HG02623 (cell line): ENCODE results near the gene OVCH1.
"Not testable (repeated sequence)": the region's sequence is repeated elsewhere in the genome, so short reads cannot be mapped to it uniquely, and the experiment has no call there.

Experiments used
- ATAC-seq: cut with Tn5 transposase; IDR thresholded peaks from one replicate; pipeline ENCODE4 v1.9.1; 2021; ENCODE audit warnings: moderate library complexity; ENCODE audit not compliant: unreplicated experiment

OVCH1 gene

GRCh38 chr12:29499235-29499634 is 1.7 kb upstream of the OVCH1 start:
- ATAC-seq = no peak

- no peak for ATAC-seq
These were observed 4.6 kb downstream of the OVCH1 start for GRCh38 chr12:29492891-29493290.

GRCh38 chr12:29486972-29487371 is 10.5 kb downstream of the OVCH1 start:
- no peak for ATAC-seq

GRCh38 chr12:29463198-29463597 is 34.3 kb downstream of the OVCH1 start:
- no peak for ATAC-seq

- ATAC-seq = no peak
These were observed 37.4 kb downstream of the OVCH1 start for GRCh38 chr12:29460082-29460481.

GRCh38 chr12:29455087-29455486 is 42.4 kb downstream of the OVCH1 start:
- ATAC-seq = no peak

GRCh38 chr12:29451888-29452287 is 45.6 kb downstream of the OVCH1 start:
- ATAC-seq = no peak

- no peak for ATAC-seq
These were observed 49.3 kb downstream of the OVCH1 start for GRCh38 chr12:29448157-29448556.

- no peak for ATAC-seq
These were observed 50.1 kb downstream of the OVCH1 start for GRCh38 chr12:29447285-29447975.

- ATAC-seq = no peak
These were observed 58.0 kb downstream of the OVCH1 start for GRCh38 chr12:29439506-29439905.

GRCh38 chr12:29438752-29439408 is 58.6 kb downstream of the OVCH1 start:
- ATAC-seq = no peak

GRCh38 chr12:29437575-29437974 is 59.9 kb downstream of the OVCH1 start:
- ATAC-seq = no peak

GRCh38 chr12:29436815-29437214 is 60.7 kb downstream of the OVCH1 start:
- not testable (repeated sequence) for ATAC-seq

GRCh38 chr12:29431513-29431912 is 66.0 kb downstream of the OVCH1 start:
- ATAC-seq = no peak

- ATAC-seq = no peak
These were observed 66.8 kb downstream of the OVCH1 start for GRCh38 chr12:29430716-29431044.

GRCh38 chr12:29429999-29430715 is 67.3 kb downstream of the OVCH1 start:
- ATAC-seq = no peak

- peak; percentile 42 for ATAC-seq
These were observed 68.9 kb downstream of the OVCH1 start for GRCh38 chr12:29428633-29429032.

GRCh38 chr12:29427964-29428363 is 69.5 kb downstream of the OVCH1 start:
- ATAC-seq = peak; percentile 98

- no peak for ATAC-seq
These were observed 71.0 kb downstream of the OVCH1 start for GRCh38 chr12:29426498-29426897.

- ATAC-seq = no peak
These were observed 71.8 kb downstream of the OVCH1 start for GRCh38 chr12:29425722-29426121.

- no peak for ATAC-seq
These were observed 80.7 kb downstream of the OVCH1 start for GRCh38 chr12:29416748-29417147.

GRCh38 chr12:29415111-29415510 is 82.4 kb downstream of the OVCH1 start:
- no peak for ATAC-seq
